WTC11 (cell line): ENCODE data around the gene USF2. TPM values are rescaled to one million over a fixed set of nuclear protein-coding genes. Genes with fewer than 3 reads are reported as not detected.
A peak's percentile ranks its signal among the peaks of the same experiment; 100 is the strongest.

Experiments
- AR ChIP-seq: fragments of 250-450 bp; sonication (Bioruptor Pico); IDR thresholded peaks from 2 replicates; pipeline ENCODE4 v1.9.0; 2021; ENCODE audit warnings: mild to moderate bottlenecking
- ATF6 ChIP-seq: sonication (generic); formaldehyde crosslinking; IDR thresholded peaks from 2 replicates; pipeline ENCODE4 v1.8.1; 2023; ENCODE audit warnings: mild to moderate bottlenecking, missing genetic modification reagents
- ELF4 ChIP-seq: sonication (generic); formaldehyde crosslinking; IDR thresholded peaks from 2 replicates; pipeline ENCODE4 v1.8.1; 2022; ENCODE audit warnings: low read depth, mild to moderate bottlenecking, moderate library complexity, missing genetic modification reagents
- EMX1 ChIP-seq: fragments of 250-450 bp; sonication (Bioruptor Pico); IDR thresholded peaks from 2 replicates; pipeline ENCODE4 v1.8.0; 2021; ENCODE audit warnings: mild to moderate bottlenecking
- ESRRA ChIP-seq: sonication (generic); formaldehyde crosslinking; IDR thresholded peaks from 2 replicates; pipeline ENCODE4 v1.8.1; 2022; ENCODE audit warnings: mild to moderate bottlenecking, missing genetic modification reagents, borderline replicate concordance
- ETV6 ChIP-seq: sonication (generic); formaldehyde crosslinking; IDR thresholded peaks from 2 replicates; pipeline ENCODE4 v1.8.1; 2022; ENCODE audit warnings: mild to moderate bottlenecking, missing genetic modification reagents
- GRHL2 ChIP-seq: fragments of 250-450 bp; sonication (Bioruptor Pico); IDR thresholded peaks from 2 replicates; pipeline ENCODE4 v1.8.0; 2022; ENCODE audit warnings: mild to moderate bottlenecking, moderate library complexity; ENCODE audit not compliant: insufficient replicate concordance, severe bottlenecking
- GTF2I ChIP-seq: fragments of 250-450 bp; sonication (Bioruptor Pico); conservative IDR thresholded peaks from 2 replicates; pipeline ENCODE4 v1.4.0; 2021; ENCODE audit warnings: mild to moderate bottlenecking
- IRF2 ChIP-seq: sonication (generic); formaldehyde crosslinking; IDR thresholded peaks from 2 replicates; pipeline ENCODE4 v1.8.0; 2022; ENCODE audit warnings: low read depth, missing genetic modification reagents, borderline replicate concordance
- MLX ChIP-seq: sonication (generic); formaldehyde crosslinking; IDR thresholded peaks from 2 replicates; pipeline ENCODE4 v1.8.1; 2023; ENCODE audit warnings: mild to moderate bottlenecking, missing genetic modification reagents, moderate library complexity
- NFATC4 ChIP-seq: fragments of 250-450 bp; sonication (Bioruptor Pico); IDR thresholded peaks from 2 replicates; pipeline ENCODE4 v1.9.0; 2021; ENCODE audit warnings: mild to moderate bottlenecking
- NR2C2 ChIP-seq: sonication (generic); formaldehyde crosslinking; IDR thresholded peaks from 2 replicates; pipeline ENCODE4 v1.8.0; 2022; ENCODE audit warnings: mild to moderate bottlenecking, missing genetic modification reagents
- NR3C1 ChIP-seq: sonication (generic); formaldehyde crosslinking; conservative IDR thresholded peaks from 2 replicates; pipeline ENCODE4 v1.8.1; 2023; ENCODE audit warnings: low read depth, mild to moderate bottlenecking, missing genetic modification reagents
- OVOL2 ChIP-seq: fragments of 250-450 bp; sonication (Bioruptor Pico); IDR thresholded peaks from 2 replicates; pipeline ENCODE4 v1.9.0; 2021; ENCODE audit warnings: mild to moderate bottlenecking, borderline replicate concordance
- PRRX2 ChIP-seq: fragments of 250-450 bp; sonication (Bioruptor Pico); IDR thresholded peaks from 2 replicates; pipeline ENCODE4 v1.8.0; 2021; ENCODE audit warnings: mild to moderate bottlenecking
- RORB ChIP-seq: fragments of 250-450 bp; sonication (Bioruptor Pico); IDR thresholded peaks from 2 replicates; pipeline ENCODE4 v1.9.0; 2021; ENCODE audit warnings: mild to moderate bottlenecking
- SOX15 ChIP-seq: fragments of 250-450 bp; sonication (Bioruptor Pico); IDR thresholded peaks from 2 replicates; pipeline ENCODE4 v1.9.0; 2021; ENCODE audit warnings: mild to moderate bottlenecking
- SP1 ChIP-seq: sonication (generic); formaldehyde crosslinking; conservative IDR thresholded peaks from 2 replicates; pipeline ENCODE4 v1.8.1; 2022; ENCODE audit warnings: missing genetic modification reagents
- STAT6 ChIP-seq: sonication (generic); formaldehyde crosslinking; conservative IDR thresholded peaks from 2 replicates; pipeline ENCODE4 v1.8.1; 2023; ENCODE audit warnings: mild to moderate bottlenecking, low read depth, missing genetic modification reagents, moderate library complexity
- TEAD1 ChIP-seq: sonication (generic); formaldehyde crosslinking; IDR thresholded peaks from 2 replicates; pipeline ENCODE4 v1.8.0; 2022; ENCODE audit warnings: mild to moderate bottlenecking, missing genetic modification reagents
- TEAD4 ChIP-seq: sonication (generic); formaldehyde crosslinking; IDR thresholded peaks from 2 replicates; pipeline ENCODE4 v1.8.0; 2022; ENCODE audit warnings: mild to moderate bottlenecking, missing genetic modification reagents
- TP53 ChIP-seq: sonication (generic); formaldehyde crosslinking; IDR thresholded peaks from 2 replicates; pipeline ENCODE4 v1.8.1; 2023; ENCODE audit warnings: mild to moderate bottlenecking, missing genetic modification reagents
- ZMAT4 ChIP-seq: fragments of 250-450 bp; sonication (Bioruptor Pico); IDR thresholded peaks from 2 replicates; pipeline ENCODE4 v1.9.0; 2021; ENCODE audit warnings: mild to moderate bottlenecking
- ZNF396 ChIP-seq: fragments of 250-450 bp; sonication (Bioruptor Pico); IDR thresholded peaks from 2 replicates; pipeline ENCODE4 v1.8.0; 2021; ENCODE audit warnings: mild to moderate bottlenecking, moderate library complexity, borderline replicate concordance
- ZNF512 ChIP-seq: sonication (generic); formaldehyde crosslinking; IDR thresholded peaks from 2 replicates; pipeline ENCODE4 v1.8.1; 2022; ENCODE audit warnings: missing genetic modification reagents, borderline replicate concordance
- ZNF671 ChIP-seq: fragments of 250-450 bp; sonication (Bioruptor Pico); IDR thresholded peaks from 2 replicates; pipeline ENCODE4 v1.8.0; 2021; ENCODE audit warnings: mild to moderate bottlenecking
- ZSCAN18 ChIP-seq: fragments of 250-450 bp; sonication (Bioruptor Pico); IDR thresholded peaks from 2 replicates; pipeline ENCODE4 v2.1.2; 2022; ENCODE audit warnings: mild to moderate bottlenecking, moderate library complexity
- total RNA-seq: library from RNA; stranded (reverse); gene quantifications from 3 replicates; pipeline ENCODE4 v1.2.3, GENCODE V29; 2021

Gene USF2
- total RNA-seq, 1 experiment from 2014 or later = 109 TPM

- TF ChIP-seq ETV6 (CRISPR knock-in tag) (peak; percentile 78), GTF2I (no peak), AR (CRISPR knock-in tag) (peak; percentile 82; the same call in 1 of the 2 replicates), STAT6 (CRISPR knock-in tag) (0 out of 2 replicates have a peak, but pooled peaks have one; percentile 73), ZMAT4 (CRISPR knock-in tag) (peak; percentile 56; the same call in 1 of the 2 replicates), TP53 (CRISPR knock-in tag) (0 out of 2 replicates have a peak, but pooled peaks have one; percentile 67), ZSCAN18 (no peak), OVOL2 (CRISPR knock-in tag) (peak; percentile 42; the same call in 1 of the 2 replicates), IRF2 (CRISPR knock-in tag) (no peak), NFATC4 (peak; percentile 94), SP1 (CRISPR knock-in tag) (peak; percentile 95), ESRRA (no peak; the same call in 1 of the 2 replicates), ATF6 (CRISPR knock-in tag) (no peak), EMX1 (no peak), TEAD1 (CRISPR knock-in tag) (0 out of 2 replicates have a peak, but pooled peaks have one; percentile 23), PRRX2 (CRISPR knock-in tag) (peak; percentile 87; the same call in 1 of the 2 replicates), SOX15 (no peak), NR3C1 (no peak), MLX (CRISPR knock-in tag) (peak; percentile 87; the same call in 1 of the 2 replicates), NR2C2 (CRISPR knock-in tag) (no peak), RORB (CRISPR knock-in tag) (no peak), ELF4 (peak; percentile 84; the same call in 1 of the 2 replicates), ZNF671 (CRISPR knock-in tag) (peak; percentile 76; the same call in 1 of the 2 replicates), TEAD4 (CRISPR knock-in tag) (no peak), GRHL2 (CRISPR knock-in tag) (no peak), ZNF512 (CRISPR knock-in tag) (no peak), ZNF396 (no peak)
Measured at GRCh38 chr19:35248310-35249145, 20.2 kb upstream of the USF2 start, which contains the start of gene LSR (continued).
